ENCODE results near the gene AHR. TPM values are rescaled to one million over a fixed set of nuclear protein-coding genes. Genes with fewer than 3 reads are reported as not detected.

The AHR gene
- total RNA-seq, 1 experiment from 2014 or later: 39.0 TPM

- Histone ChIP-seq H3K36me3 (ENCODE audit: control insufficient read depth, insufficient read depth, low read length) (no peaks in the 10 kb centered on the region), H3K4me1 (no peaks in the 10 kb centered on the region), H3K9me3 (no peaks in the 10 kb centered on the region), H3K4me3 (ENCODE audit: low read depth, low read length) (no peak overlapping the region), H3K27me3 (replicated peaks; ENCODE audit: control insufficient read depth, insufficient read depth, low read length) (no peaks in the 10 kb centered on the region)
- Mint-ChIP-seq H3K4me1 (ENCODE audit: low read depth, unreplicated experiment) (no peaks in the 10 kb centered on the region), H3K27me3 (ENCODE audit: insufficient read depth, unreplicated experiment) (no peaks in the 10 kb centered on the region), H3K9me3 (ENCODE audit: unreplicated experiment) (no peaks in the 10 kb centered on the region), H3K27ac (ENCODE audit: unreplicated experiment) (no peak overlapping the region), H3K36me3 (ENCODE audit: insufficient read depth, unreplicated experiment) (peaks cover 23% of the 10 kb centered on the region), H3K4me3 (ENCODE audit: unreplicated experiment) (no peak overlapping the region)
- DNase-seq: no peak
- intact Hi-C loops (cut with micrococcal nuclease; ENCODE audit: unreplicated experiment): no loop called here
- BruUV-seq (replicated peaks): no TSS peak
- CTCF ChIA-PET: no interaction called here
- TF ChIP-seq, protein P1, sequence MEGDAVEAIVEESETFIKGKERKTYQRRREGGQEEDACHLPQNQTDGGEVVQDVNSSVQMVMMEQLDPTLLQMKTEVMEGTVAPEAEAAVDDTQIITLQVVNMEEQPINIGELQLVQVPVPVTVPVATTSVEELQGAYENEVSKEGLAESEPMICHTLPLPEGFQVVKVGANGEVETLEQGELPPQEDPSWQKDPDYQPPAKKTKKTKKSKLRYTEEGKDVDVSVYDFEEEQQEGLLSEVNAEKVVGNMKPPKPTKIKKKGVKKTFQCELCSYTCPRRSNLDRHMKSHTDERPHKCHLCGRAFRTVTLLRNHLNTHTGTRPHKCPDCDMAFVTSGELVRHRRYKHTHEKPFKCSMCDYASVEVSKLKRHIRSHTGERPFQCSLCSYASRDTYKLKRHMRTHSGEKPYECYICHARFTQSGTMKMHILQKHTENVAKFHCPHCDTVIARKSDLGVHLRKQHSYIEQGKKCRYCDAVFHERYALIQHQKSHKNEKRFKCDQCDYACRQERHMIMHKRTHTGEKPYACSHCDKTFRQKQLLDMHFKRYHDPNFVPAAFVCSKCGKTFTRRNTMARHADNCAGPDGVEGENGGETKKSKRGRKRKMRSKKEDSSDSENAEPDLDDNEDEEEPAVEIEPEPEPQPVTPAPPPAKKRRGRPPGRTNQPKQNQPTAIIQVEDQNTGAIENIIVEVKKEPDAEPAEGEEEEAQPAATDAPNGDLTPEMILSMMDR (IDR thresholded peaks at IDR 0.05; ENCODE audit: insufficient read depth in 1 of 2, low read depth in 1 of 2, low read length in 1 of 2, severe bottlenecking in 1 of 2, unreplicated experiment in 1 of 2): no peak
- POLR2A ChIA-PET: no interaction called here
Observed at GRCh38 chr7:17325364-17325763, 26.9 kb downstream of the AHR start.

- intact Hi-C loops (cut with micrococcal nuclease; ENCODE audit: unreplicated experiment): no loop called here
- TF ChIP-seq, protein P1 (IDR thresholded peaks at IDR 0.05; ENCODE audit: insufficient read depth in 1 of 2, low read depth in 1 of 2, low read length in 1 of 2, severe bottlenecking in 1 of 2, unreplicated experiment in 1 of 2): no peak
- ChIA-PET CTCF (no interaction called here), POLR2A (no interaction called here)
- no peak overlapping the region for H3K27ac Mint-ChIP-seq (ENCODE audit: unreplicated experiment)
- no TSS peak for BruUV-seq (replicated peaks)
- Histone ChIP-seq H3K27me3 (replicated peaks; ENCODE audit: control insufficient read depth, insufficient read depth, low read length) (no peaks in the 10 kb centered on the region), H3K9me3 (no peaks in the 10 kb centered on the region), H3K4me3 (ENCODE audit: low read depth, low read length) (no peak overlapping the region), H3K4me1 (no peaks in the 10 kb centered on the region), H3K36me3 (ENCODE audit: control insufficient read depth, insufficient read depth, low read length) (no peaks in the 10 kb centered on the region)
- peaks cover 32% of the 10 kb centered on the region for H3K36me3 Mint-ChIP-seq (ENCODE audit: insufficient read depth, unreplicated experiment)
- H3K9me3 Mint-ChIP-seq (ENCODE audit: unreplicated experiment): no peaks in the 10 kb centered on the region
- no peak for DNase-seq
- no peak overlapping the region for H3K4me3 Mint-ChIP-seq (ENCODE audit: unreplicated experiment)
- no peaks in the 10 kb centered on the region for H3K27me3 Mint-ChIP-seq (ENCODE audit: insufficient read depth, unreplicated experiment)
- H3K4me1 Mint-ChIP-seq (ENCODE audit: low read depth, unreplicated experiment): no peaks in the 10 kb centered on the region
Observed at GRCh38 chr7:17326378-17326777, 27.9 kb downstream of the AHR start.

- CTCF ChIA-PET: no interaction called here
Observed at GRCh38 chr7:17328641-17329040, 30.2 kb downstream of the AHR start.

More at GRCh38 chr7:17328641-17329040, 30.2 kb downstream of the AHR start:
- POLR2A ChIA-PET: no interaction called here
- no peak overlapping the region for H3K4me3 Mint-ChIP-seq (ENCODE audit: unreplicated experiment)
- BruUV-seq (replicated peaks): no TSS peak
- intact Hi-C loops (cut with micrococcal nuclease; ENCODE audit: unreplicated experiment): no loop called here
- peaks cover 36% of the 10 kb centered on the region for H3K36me3 Mint-ChIP-seq (ENCODE audit: insufficient read depth, unreplicated experiment)
- H3K9me3 ChIP-seq: no peaks in the 10 kb centered on the region
- TF ChIP-seq, protein P1 (IDR thresholded peaks at IDR 0.05; ENCODE audit: insufficient read depth in 1 of 2, low read depth in 1 of 2, low read length in 1 of 2, severe bottlenecking in 1 of 2, unreplicated experiment in 1 of 2): no peak
- no peak overlapping the region for H3K27ac Mint-ChIP-seq (ENCODE audit: unreplicated experiment)
- no peaks in the 10 kb centered on the region for H3K4me1 ChIP-seq
- no peaks in the 10 kb centered on the region for H3K27me3 ChIP-seq (replicated peaks; ENCODE audit: control insufficient read depth, insufficient read depth, low read length)
- H3K4me3 ChIP-seq (ENCODE audit: low read depth, low read length): no peak overlapping the region
- no peaks in the 10 kb centered on the region for H3K4me1 Mint-ChIP-seq (ENCODE audit: low read depth, unreplicated experiment)
- no peaks in the 10 kb centered on the region for H3K36me3 ChIP-seq (ENCODE audit: control insufficient read depth, insufficient read depth, low read length)
- no peak for DNase-seq
- no peaks in the 10 kb centered on the region for H3K27me3 Mint-ChIP-seq (ENCODE audit: insufficient read depth, unreplicated experiment)
- H3K9me3 Mint-ChIP-seq (ENCODE audit: unreplicated experiment): no peaks in the 10 kb centered on the region

Measured in Caco-2 (cell line).